GM21723 (cell line): ENCODE results near the gene SPTB.

Experiments
- ATAC-seq: cut with Tn5 transposase; IDR thresholded peaks from one replicate; pipeline ENCODE4 v1.9.1; 2021; ENCODE audit warnings: mild to moderate bottlenecking, moderate library complexity; ENCODE audit not compliant: unreplicated experiment

The SPTB gene

DNA sequence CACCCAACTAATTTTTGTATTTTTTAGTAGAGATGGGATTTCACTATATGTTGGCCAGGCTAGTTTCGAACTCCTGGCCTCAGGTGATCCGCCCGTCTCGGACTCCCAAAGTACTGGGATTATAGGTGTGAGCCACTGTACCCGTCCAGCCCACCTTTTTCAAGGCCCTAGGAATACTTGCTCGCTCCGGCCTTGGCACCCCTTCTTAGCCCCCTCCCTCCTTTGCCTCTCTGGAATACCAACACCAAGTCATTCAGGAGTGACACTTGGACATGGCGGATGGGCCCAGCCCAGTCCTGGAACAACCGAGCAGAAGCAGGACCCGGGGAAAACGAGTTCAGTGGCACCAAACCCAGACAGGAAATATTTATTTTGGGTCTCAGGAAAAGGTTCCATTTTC lies 146.4 kb downstream of the SPTB start:
- no peak for ATAC-seq

- no peak for ATAC-seq
Measured at GRCh38 chr14:64732536-64733120, 147.1 kb downstream of the SPTB start.

GRCh38 chr14:64732066-64732465 lies 147.6 kb downstream of the SPTB start:
- no peak for ATAC-seq

- ATAC-seq: no peak
Measured at GRCh38 chr14:64731141-64731581, 148.5 kb downstream of the SPTB start.

DNA sequence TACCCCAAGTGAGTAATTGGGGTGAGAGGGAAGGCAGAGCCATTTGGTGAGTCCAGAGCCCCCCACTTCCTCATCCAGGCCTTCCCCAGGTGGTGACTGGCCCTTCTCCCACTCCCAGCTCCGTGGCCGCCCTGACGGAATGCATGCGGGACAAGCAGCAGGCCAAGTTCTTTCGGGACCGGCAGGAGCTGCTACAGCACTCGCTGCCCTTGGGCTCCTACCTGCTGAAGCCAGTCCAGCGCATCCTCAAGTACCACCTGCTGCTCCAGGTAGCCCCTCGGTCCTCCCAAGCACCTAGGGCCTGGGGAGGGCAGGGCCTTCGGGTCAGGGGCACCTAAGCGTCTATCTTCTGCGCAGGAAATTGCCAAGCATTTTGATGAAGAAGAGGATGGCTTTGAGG lies 149.0 kb downstream of the SPTB start:
- no peak for ATAC-seq

GRCh38 chr14:64730061-64730440 lies 149.7 kb downstream of the SPTB start:
- no peak for ATAC-seq

DNA sequence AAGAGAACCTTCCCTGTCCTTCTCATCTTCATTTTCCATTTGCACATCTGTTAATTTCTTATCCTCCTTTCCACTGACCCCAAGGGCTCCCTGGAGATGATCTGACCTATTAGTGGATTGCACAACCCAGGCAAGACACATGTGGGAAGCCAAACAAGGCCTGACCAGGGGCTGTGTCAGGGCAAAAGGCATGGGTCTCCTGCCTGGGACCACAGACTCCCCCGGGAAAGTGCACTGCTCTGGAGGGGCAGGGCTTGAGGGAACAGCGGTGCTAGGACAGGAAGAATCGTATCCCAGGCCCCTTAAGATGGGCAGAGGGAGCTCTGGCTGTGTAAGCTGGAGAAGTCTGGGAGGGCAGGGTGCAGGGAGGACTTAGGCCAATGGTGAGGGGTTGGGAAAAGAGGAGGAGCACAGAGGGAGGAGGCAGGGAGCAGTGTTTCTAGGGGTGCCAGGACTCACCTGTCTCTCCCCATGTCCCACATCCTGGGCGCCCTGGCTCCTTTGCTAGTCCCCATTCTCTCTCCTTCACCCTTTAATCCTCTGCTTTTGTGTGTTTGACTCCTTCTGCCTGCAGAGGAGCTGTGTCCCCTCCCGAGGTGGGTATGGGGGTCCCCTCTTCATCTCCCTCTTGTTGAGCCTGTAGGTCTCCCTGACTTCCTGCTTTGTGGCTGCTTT lies 150.2 kb downstream of the SPTB start:
- ATAC-seq: no peak

DNA sequence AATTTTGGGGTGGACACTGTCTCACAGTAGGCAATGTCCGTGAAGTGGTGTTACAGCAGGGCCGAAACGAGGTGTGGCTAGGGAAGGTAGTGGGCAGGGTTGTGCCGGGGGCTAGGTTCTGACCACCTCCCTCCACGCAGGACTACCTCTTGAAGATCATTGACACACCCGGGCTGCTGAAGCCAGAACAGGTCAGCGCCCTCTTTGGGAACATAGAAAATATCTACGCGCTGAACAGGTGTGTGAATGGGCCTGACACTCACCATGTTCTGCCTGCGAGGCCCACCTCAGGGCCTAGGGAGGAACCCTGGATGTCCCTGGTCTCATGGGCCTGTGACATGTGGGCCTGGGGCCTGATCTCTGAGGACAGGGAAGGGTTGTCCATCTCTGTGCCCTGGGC lies 150.9 kb downstream of the SPTB start:
- no peak for ATAC-seq

- ATAC-seq: no peak
Measured at GRCh38 chr14:64728106-64728505, 151.6 kb downstream of the SPTB start.

- no peak for ATAC-seq
Measured at GRCh38 chr14:64727551-64728071, 152.1 kb downstream of the SPTB start.

DNA sequence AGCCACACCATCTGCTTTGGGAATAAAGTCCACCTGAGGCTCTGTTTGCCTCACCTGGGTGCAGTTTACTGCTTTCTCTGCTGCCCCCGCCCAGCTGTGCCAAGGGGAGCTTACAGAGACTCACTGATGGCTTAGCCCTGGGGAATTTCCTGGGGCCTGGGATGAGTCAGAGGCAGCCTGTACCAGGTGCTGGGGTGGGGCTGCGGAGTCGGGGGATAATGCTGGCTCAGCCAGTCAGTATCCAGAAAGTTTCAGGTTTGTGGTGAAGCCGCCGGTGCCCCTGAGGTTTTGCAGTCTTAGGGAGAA lies 153.2 kb downstream of the SPTB start:
- no peak for ATAC-seq

DNA sequence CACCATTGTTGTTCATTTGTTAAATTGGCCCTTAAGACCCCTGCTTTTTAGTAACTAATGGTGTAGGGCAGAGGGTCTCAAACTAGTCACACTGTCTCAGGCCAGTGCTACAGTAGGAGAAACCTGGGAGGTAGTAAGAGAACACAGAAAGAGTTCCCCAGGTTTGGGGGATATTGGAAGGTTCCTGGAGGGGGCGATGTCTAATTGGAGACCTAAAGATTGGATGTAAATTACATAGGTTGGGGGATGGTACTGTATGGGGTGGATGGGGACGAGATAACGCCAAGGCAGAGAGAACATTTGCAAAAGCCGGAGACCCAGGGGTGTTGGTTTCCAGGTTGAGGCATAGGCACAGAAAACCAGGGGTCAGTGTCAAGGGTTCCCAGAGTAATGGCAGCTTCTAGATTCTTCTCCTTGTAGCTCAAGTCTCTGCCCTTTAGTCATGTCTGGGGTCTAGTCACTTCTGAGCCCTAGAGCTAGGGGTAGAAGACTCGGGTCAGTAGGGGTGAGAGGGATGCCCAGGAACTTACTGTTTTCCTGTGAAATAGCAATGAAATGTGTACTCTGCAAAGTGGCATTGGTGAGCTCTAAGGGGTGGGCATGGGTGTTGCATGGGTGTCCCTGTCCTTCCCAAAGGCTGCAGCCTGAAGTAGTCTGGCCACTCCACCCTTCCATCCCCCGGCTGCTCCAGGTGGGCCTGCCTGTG lies 153.7 kb downstream of the SPTB start:
- ATAC-seq: no peak

DNA sequence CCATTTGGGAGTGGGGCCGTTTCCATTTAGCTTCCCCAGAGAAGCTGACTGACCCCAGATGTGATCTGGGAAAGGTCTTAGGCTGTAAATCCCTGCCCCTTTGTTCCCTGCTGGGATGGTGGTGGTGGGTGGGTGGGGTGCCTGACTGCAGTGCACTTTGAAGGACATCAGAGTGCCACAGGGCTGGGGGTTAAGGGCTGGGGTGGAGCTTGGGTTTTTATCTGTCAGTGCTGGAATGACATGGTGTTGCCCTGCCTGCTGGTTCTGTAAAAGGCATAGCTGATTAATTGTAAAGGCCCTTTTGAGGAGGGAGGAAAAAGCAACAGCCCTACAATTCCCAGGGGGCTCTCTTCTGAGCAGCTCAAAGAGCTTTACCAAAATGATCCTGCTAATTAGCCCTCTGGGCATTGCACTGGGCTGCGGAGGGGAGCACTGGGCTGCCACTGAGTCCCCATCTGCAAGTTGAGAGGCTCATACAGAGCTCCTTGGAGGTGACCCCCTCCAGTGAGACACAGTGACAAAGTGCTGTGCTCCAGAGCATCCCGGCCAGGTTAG lies 154.4 kb downstream of the SPTB start:
- no peak for ATAC-seq

DNA sequence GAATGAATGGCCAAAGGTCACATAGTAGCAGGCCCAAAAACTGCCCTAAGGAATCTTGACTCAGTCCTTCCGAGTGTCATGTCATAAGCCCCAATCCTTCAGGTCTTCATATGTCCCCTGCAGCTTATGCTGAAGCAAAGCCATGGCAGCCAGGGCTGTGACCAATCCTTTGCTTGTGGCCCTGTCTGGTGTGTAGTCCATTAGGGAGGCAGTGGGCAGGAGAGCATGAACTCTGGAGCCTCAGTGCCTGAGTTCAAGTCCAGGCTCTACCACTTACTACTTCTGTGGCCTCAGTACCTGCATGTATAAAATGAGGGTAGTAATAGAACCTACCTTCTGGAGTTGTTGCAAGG lies 155.2 kb downstream of the SPTB start:
- no peak for ATAC-seq

GRCh38 chr14:64723691-64724577 lies 155.8 kb downstream of the SPTB start:
- no peak for ATAC-seq

DNA sequence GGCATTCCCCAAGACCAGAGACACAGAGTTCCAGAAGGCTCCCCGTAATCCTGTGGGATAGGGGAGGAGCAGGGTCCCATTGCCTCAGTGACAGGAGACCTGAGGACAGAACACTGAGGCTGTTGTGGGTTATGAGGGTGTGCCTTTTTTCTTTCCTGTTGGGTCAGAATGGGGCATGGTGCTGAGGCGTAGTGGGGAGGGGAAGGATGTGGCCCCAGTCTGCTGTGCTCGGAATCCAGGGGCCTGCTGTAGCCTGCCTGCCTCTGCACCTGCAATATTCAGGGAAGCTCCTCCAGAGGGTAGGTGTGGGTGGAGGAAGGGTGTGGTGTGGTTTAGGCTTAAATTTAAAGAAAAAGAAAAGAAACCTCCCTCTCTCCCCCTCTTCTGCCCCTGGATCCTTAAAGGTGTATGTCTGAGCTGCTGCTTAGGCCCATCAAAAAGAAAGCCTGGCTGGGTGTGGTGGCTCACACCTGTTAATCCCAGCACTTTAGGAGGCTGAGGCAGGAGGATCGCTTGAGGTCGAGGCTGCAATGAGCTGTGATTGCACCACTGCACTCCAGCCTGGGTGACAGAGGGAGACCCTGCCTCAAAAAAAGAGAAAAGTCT lies 156.8 kb downstream of the SPTB start:
- no peak for ATAC-seq

GRCh38 chr14:64721899-64722298 lies 157.8 kb downstream of the SPTB start:
- no peak for ATAC-seq

- ATAC-seq: no peak
Measured at GRCh38 chr14:64721391-64721791, 158.3 kb downstream of the SPTB start.

DNA sequence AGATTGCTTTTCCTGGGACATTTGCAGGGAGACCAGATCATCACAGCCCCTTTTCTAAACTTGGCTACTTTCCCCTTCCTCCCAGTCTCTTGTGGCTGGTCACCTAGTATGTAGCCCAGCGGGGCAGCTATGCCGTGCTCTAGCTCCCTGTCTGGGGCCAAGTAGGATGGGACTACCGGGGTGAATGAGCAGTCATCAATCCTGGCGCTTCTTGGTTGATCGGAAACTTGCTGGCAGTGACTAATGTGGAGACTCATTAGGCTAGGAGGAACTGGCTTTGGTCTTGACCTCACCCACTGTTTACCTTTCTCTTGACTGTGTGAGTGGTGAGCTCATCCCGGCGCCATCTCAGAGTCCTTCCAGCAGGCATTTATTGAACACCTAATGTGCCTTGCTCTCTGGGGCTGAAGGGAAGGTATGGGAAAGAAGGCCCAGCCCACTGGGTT lies 159.6 kb downstream of the SPTB start:
- ATAC-seq: no peak

GRCh38 chr14:64719601-64720000 lies 160.1 kb downstream of the SPTB start:
- ATAC-seq: no peak

DNA sequence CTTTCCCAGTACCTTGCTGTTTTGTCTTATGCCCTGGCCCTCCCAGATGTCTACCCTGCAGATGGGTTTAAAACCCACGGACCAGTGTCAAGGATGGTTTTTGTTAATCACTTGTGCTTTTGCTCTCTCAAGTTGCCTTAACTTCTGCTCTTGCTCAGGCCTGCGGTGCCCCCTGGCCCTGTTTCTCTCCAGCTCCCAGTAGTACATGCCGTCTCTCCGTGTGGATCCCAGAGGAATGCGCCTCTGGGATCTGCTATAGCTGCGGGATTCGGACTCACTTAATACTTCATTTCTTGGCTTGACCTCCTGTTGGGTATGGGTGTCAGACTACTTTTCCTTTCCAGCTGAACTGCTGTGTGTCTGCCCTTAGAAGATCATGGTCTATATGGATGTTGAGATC lies 160.9 kb downstream of the SPTB start:
- no peak for ATAC-seq
